Heart left ventricle (tissue), 16 donors: ENCODE measurements around the gene LTA. TPM values are rescaled to one million over a fixed set of nuclear protein-coding genes. Genes with fewer than 3 reads are reported as not detected.

Experiments
- ATAC-seq, 4 donors: fragments of 200-7000 bp; cut with Tn5 transposase; one replicate each; pipeline ENCODE4 v1.9.1; 2020 to 2022; ENCODE audit warnings: moderate library complexity in 4 of 4, mild to moderate bottlenecking in 3 of 4, moderate number of reproducible peaks in 1 of 4
- DNase-seq, 5 donors: peaks; one replicate each; pipeline ENCODE4 v3.0.0-alpha.2; 2020
- H3K27ac ChIP-seq, 12 donors: fragments of 200-600 bp; sonication (generic) in 4 of 12; one replicate each; pipeline versions ENCODE4 v1.5.0 to v1.8.0; 2016 to 2022; ENCODE audit warnings: mild to moderate bottlenecking in 2 of 12
- H3K27me3 ChIP-seq, 9 donors: fragments of 200-600 bp; sonication (generic) in 2 of 9; one replicate each; pipeline versions ENCODE4 v1.5.1 to v1.8.0; 2016 to 2022; ENCODE audit warnings: mild to moderate bottlenecking in 3 of 9
- H3K36me3 ChIP-seq, 9 donors: fragments of 200-600 bp; sonication (generic) in 2 of 9; one replicate each; pipeline versions ENCODE4 v1.5.0 to v1.8.0; 2018 to 2022; ENCODE audit warnings: mild to moderate bottlenecking in 2 of 9
- H3K4me1 ChIP-seq, 12 donors: fragments of 200-600 bp; sonication (generic) in 4 of 12; one replicate each; pipeline versions ENCODE4 v1.5.0 to v1.8.0; 2016 to 2022; ENCODE audit warnings: mild to moderate bottlenecking in 3 of 12
- H3K4me3 ChIP-seq, 12 donors: fragments of 200-600 bp; sonication (generic) in 4 of 12; one replicate each; pipeline versions ENCODE4 v1.5.0 to v1.8.0; 2017 to 2022; ENCODE audit warnings: mild to moderate bottlenecking in 9 of 12, moderate library complexity in 4 of 12
- H3K9me3 ChIP-seq, 12 donors: fragments of 200-600 bp; sonication (generic) in 4 of 12; one replicate each; pipeline versions ENCODE4 v1.5.0 to v1.8.0; 2016 to 2022; ENCODE audit warnings: mild to moderate bottlenecking in 1 of 12
- CTCF ChIP-seq, 12 donors: fragments of 200-600 bp; sonication (generic) in 4 of 12; IDR thresholded peaks; one replicate each; pipeline versions ENCODE4 v1.5.0 to v1.8.0; 2018 to 2022; ENCODE audit warnings: antibody characterized with exemption in 12 of 12, mild to moderate bottlenecking in 5 of 12
- POLR2A ChIP-seq, 2 donors: fragments of 450-650 bp; IDR thresholded peaks; one replicate each; pipeline ENCODE4 v1.6.1; 2017; ENCODE audit warnings: antibody characterized with exemption in 2 of 2, mild to moderate bottlenecking in 2 of 2, moderate library complexity in 2 of 2
- WGBS, 4 donors: extraction: QIAGEN DNeasy Blood & Tissue Kit in 2 of 4; methylation state at CpG; one replicate each; pipeline versions ENCODE4 v1.1.5 to v1.1.7; 2013 to 2018; 5-methylcytosine and 5-hydroxymethylcytosine counted together
- intact Hi-C, 10 donors: fragments of 100-400 bp; cut with DNase I; formaldehyde crosslinking; loops; one replicate each; pipeline versions ENCODE4 v1.11.1 to v1.14.2; 2022
- long read RNA-seq, 3 donors: library from polyadenylated mRNA; unstranded; transcript quantifications; one replicate each; pipeline ENCODE4 v2.0.0, GENCODE V29; 2020 to 2021
- polyA plus RNA-seq, 2 donors: library from polyadenylated mRNA; stranded (reverse); fragments of 200-250 nt; gene quantifications; one replicate each; pipeline ENCODE4 v1.2.3, GENCODE V29; 2013
- total RNA-seq, 9 donors: library from RNA; depleted of rRNA in 2 of 9; stranded (reverse); fragments of >200 nt in 2 of 9; fragmentation: NEBNext Ultra II Directional in 3 of 9; extraction: Animal tissue kit (Norgen Biotek cat#: 25700) in 3 of 9; gene quantifications; one replicate each; pipeline versions ENCODE4 v1.1.0 to v1.2.4, GENCODE V29; 2016 to 2023
- donor health status: ischemic (EF 13 %, LVEDD 7.1; RV severe dilation, severe dysfunction).
- donor health status: healthy with polysubstance abuse.
- donor health status: DM: no; HTN: yes; CAD: no.
- donor health status: DM: no; HTN: no; CAD: no.
- donor health status: ischemic (EF 25% LVEDD 6.9; RV normal size, moderate dysfunction).
- donor health status: ischemic (EF 25% LVEDD 5.7; RV mildly dilated, moderate dysfunction).
- donor health status: healthy.
- donor health status: DM: yes; HTN: yes; CAD: no.
- donor health status: ischemic (EF 35%, LVEDD 5.7; RV mildly dilated, moderate dysfunction).
- donor health status: nonischemic (EF 11% LVEDD 7.7; RV severe dilation, severe dysfunction).
- donor health status: DM: yes; HTN: yes; CAD: no.
- donor health status: PGD.
- donor health status: ischemic (EF 29% LVEDD 5.4; RV normal size, mild dysfunction).
- donor health status: nonischemic (EF 23%, LVEDD 6.1; RV moderate dilation, normal function).

The LTA gene
- total RNA-seq (under 1 TPM in 2 of 9 donors, not detected in 7; 0.18 to 0.64 TPM), polyA plus RNA-seq (under 1 TPM in 1 of 2 donors, not detected in 1; 0.07 TPM)
- long read RNA-seq, donor 1 = 0 reads
- long read RNA-seq, donor 2 = 0 reads
- long read RNA-seq, donor 3 = 0 reads

- Histone ChIP-seq H3K36me3 (peaks cover 0 to 4% (median 0%) of the 10 kb centered on the region in 9 donors), H3K27ac (peak within 1 kb of the TSS in 1 of 12 donors; percentile 73), H3K4me3 (peak within 1 kb of the TSS in 2 of 12 donors; percentile 12 to 46), H3K4me1 (peaks cover 0 to 45% (median 3%) of the 10 kb centered on the region in 12 donors), H3K9me3 (no peaks in the 10 kb centered on the region), H3K27me3 (no peaks in the 10 kb centered on the region)
- WGBS, 4 donors = 88 to 95% (median 90%) methylated on average over 27 of the region's 27 CpGs
- no peak for DNase-seq
- intact Hi-C loops = no loop called here
- no peak for ATAC-seq
- TF ChIP-seq POLR2A (IDR thresholded peaks at IDR 0.05) (no peak), CTCF (IDR thresholded peaks at IDR 0.05) (no peak)
These were observed at the start of gene LTA for GRCh38 chr6:31572041-31572911. TSS of gene LTA (plus strand) at chr6:31572289. CDS start at chr6:31572743, 454 bp downstream.

DNA sequence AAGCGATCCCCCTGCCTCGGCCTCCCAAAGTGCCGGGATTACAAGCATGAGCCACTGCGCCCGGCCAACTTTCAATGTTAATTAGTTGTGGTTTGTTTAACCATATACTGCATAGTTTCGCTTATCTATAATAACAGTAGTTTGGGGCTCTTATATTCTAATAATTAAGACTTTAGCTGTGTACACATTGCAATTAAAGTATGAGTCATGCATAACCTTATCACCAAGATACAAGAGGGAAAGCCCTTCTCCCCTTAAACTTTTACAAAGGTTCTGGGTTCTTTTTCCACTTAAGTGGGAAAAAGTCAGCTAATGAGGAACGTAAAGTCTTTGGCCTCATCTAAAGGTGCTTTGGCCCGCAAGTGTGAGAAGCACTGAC, 46.5 kb upstream of the LTA start:
- intact Hi-C loops = no loop called here
- Histone ChIP-seq H3K4me3 (no peak overlapping the region), H3K9me3 (no peaks in the 10 kb centered on the region), H3K4me1 (no peaks in the 10 kb centered on the region), H3K36me3 (peaks cover 0 to 13% (median 12%) of the 10 kb centered on the region in 9 donors), H3K27ac (peak overlapping the region in 1 of 12 donors; percentile 9), H3K27me3 (no peaks in the 10 kb centered on the region)
- 74 to 80% (median 80%) methylated on average over 8 of the region's 8 CpGs for WGBS, 4 donors
- TF ChIP-seq POLR2A (IDR thresholded peaks at IDR 0.05) = no peak
- no peak for TF ChIP-seq CTCF (IDR thresholded peaks at IDR 0.05)
- DNase-seq = no peak
- no peak for ATAC-seq

DNA sequence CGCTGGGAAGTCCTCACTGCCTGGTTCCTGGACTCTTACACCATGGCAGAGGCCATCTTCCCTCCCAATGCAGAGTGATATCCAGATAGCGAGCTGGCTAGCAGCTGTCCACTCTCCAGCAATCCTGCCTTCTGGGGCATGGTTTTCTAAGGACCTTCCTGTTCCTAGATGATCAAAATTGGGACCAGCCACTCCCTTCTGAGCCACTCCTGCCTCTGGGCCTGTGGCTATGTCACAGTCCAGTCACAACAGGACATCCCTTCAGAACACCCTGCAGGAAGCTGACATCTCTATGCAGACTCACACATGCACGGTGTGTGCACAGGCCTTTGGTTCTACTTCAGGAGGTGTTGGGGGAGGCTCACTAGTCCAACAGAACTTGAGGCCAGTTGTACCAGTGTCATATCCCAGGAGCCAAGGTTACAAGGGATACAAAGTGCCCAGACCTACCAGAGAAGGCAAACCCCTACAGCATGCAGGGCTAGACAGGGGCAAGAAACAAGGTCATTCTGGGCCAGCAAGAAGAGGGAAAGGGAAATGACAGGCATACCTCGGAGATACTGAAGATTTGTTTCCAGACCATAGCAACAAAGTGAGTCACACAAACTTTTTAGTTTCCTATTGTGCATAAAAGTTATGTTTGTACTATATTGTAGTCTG, 46.0 kb upstream of the LTA start:
- H3K9me3 ChIP-seq = no peaks in the 10 kb centered on the region
- H3K4me1 ChIP-seq = no peaks in the 10 kb centered on the region
- ATAC-seq (peak in 2 of 4 donors; percentile 55 to 73), DNase-seq (no peak)
- intact Hi-C loops = no loop called here
- H3K36me3 ChIP-seq = peaks cover 0 to 18% (median 17%) of the 10 kb centered on the region in 9 donors
- H3K4me3 ChIP-seq = no peak overlapping the region
- no peaks in the 10 kb centered on the region for H3K27me3 ChIP-seq
- WGBS, 4 donors = 59 to 62% (median 61%) methylated on average over 4 of the region's 4 CpGs
- peak overlapping the region in 1 of 12 donors; percentile 9 for H3K27ac ChIP-seq
- TF ChIP-seq CTCF (IDR thresholded peaks at IDR 0.05) = no peak
- TF ChIP-seq POLR2A (IDR thresholded peaks at IDR 0.05) = no peak

DNA sequence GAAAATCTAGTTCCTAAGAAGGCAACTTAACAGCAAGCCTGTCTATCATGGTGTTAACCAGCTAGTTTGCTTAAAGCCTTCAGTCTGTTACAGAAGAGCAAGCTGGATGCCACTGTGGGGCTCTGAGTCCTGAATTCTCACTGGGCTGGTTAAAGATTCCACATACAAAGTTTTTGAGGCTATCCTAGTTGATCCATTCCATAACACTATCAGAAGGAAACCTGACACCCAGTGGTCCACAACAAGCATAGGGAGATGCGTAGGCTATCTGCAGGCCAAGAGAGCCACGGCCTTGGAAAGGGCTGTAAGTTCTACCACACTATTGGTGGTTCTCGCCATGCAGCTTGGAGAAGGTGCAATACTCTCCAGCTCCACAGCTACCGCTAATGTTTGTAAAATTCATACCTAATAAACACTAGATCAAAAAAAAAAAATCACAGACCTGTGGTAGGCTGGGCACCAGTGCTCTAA, 43.7 kb upstream of the LTA start:
- Histone ChIP-seq H3K27me3 (no peaks in the 10 kb centered on the region), H3K9me3 (no peaks in the 10 kb centered on the region), H3K4me1 (peaks cover 0 to 8% (median 0%) of the 10 kb centered on the region in 12 donors), H3K4me3 (no peak overlapping the region), H3K36me3 (peaks cover 0 to 41% (median 40%) of the 10 kb centered on the region in 9 donors), H3K27ac (no peak overlapping the region)
- TF ChIP-seq CTCF (IDR thresholded peaks at IDR 0.05) = no peak
- TF ChIP-seq POLR2A (IDR thresholded peaks at IDR 0.05) = no peak
- 85 to 90% (median 87%) methylated on average over 4 of the region's 4 CpGs for WGBS, 4 donors
- DNase-seq (no peak), ATAC-seq (peak in 1 of 4 donors; percentile 8)
- intact Hi-C loops = no loop called here
